Measurements from ENCODE around the gene MARCKSL1. TPM values are rescaled to one million over a fixed set of nuclear protein-coding genes. Genes with fewer than 3 reads are reported as not detected.

MARCKSL1 gene
- total and polyA plus RNA-seq, 2 of the 13 experiments (the other 11 are each of a cell fraction or from before 2014, with no cell fraction given), result 81.9 to 155 TPM

DNA sequence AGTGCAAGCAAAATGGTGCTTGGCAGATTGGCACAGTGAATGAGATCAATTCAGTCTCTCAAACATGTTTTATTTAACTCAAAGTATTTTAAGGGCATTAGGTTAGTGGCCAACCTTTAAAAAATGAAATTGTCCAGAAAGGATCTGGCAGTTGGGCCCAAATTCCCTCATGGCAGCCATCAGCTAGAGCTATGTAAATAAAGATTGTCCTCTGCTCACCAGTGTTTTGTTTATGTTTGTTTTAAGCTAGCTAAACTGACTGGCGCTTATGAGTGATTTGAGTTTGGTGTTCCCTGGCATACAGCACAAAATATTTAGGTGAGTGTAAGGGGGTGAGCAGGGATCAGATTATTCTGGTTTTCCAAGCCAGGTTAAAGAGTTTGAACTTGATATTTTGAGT, 26.1 kb downstream of the MARCKSL1 start (continued):
- no peak for TF ChIP-seq ZNF275 (CRISPR knock-in tag; IDR thresholded peaks at IDR 0.05; ENCODE audit: borderline replicate concordance)
- TF ChIP-seq TEAD3 (CRISPR knock-in tag; optimal IDR thresholded peaks at IDR 0.05; ENCODE audit: borderline replicate concordance), result peak; percentile 34

DNA sequence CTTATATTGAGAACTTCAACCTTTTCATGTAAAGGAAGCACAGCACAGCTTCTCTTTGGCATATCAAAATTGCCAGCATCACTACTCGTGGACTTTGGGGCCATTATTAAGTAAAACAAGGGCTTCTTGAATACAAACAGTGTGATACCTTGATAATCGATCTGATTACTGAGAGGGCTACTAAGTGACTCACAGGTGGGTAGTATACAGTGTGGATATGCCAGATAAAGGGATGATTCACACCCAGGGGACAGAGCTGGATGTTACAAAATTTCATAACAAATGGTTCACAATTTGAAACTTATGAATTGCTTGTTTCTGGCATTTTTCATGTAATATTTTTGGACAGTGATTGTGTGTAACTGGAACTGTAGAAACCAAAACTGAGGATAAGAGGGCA, 28.7 kb downstream of the MARCKSL1 start:
- H3K4me3 ChIP-seq (replicated peaks in 1 of 3; ENCODE audit: insufficient read depth in 1 of 3, low read depth in 2 of 3, low read length in 3 of 3), result no peak overlapping the region
- H3K36me3 ChIP-seq (replicated peaks in 1 of 2; ENCODE audit: control insufficient read depth in 1 of 2, insufficient read depth in 2 of 2, low read length in 2 of 2), result peaks cover 10 to 41% of the 10 kb centered on the region in 2 experiments; a peak in 4 of 5 replicates
- POLR2A ChIA-PET, result interaction anchor here (1.0 to 1.7 kb wide), 5 partner anchors 14 to 56 kb away, joined by 3 to 4 read pairs (median 4); partner anchors contain the start of genes LCK and MARCKSL1
- no peaks in the 10 kb centered on the region for H3K27me3 ChIP-seq (ENCODE audit: control insufficient read depth in 1 of 2, insufficient read depth in 2 of 2, low read length in 2 of 2)
- H3K79me2 ChIP-seq (ENCODE audit: insufficient read depth, low read length), result peaks cover 72% of the 10 kb centered on the region
- no peak overlapping the region for H3K9ac ChIP-seq (ENCODE audit: insufficient read depth, low read depth, low read length)
- ATAC-seq, result no peak
- CTCF ChIA-PET (ENCODE audit: low intra/inter-chr PET ratio, low total read pairs), result no interaction called here
- no peak for DNase-seq (ENCODE audit: low spot score)
- H3K9me3 ChIP-seq (ENCODE audit: low read length), result no peaks in the 10 kb centered on the region
- no peak for FAIRE-seq
- in situ Hi-C loops (cut with HindIII; ENCODE audit: extremely low pct_ligation_motif_present, low pct_unique_long_range_greater_than_20kb), result no loop called here
- peaks cover 72% of the 10 kb centered on the region for H3K4me1 ChIP-seq (ENCODE audit: insufficient read depth, low read length)
- H4K20me1 ChIP-seq (ENCODE audit: insufficient read depth, low read length), result no peaks in the 10 kb centered on the region
- no peak overlapping the region for H2AFZ ChIP-seq (ENCODE audit: low read length)
- WGBS (ENCODE audit: low lambda C conversion rate), result 84% methylated on average over 2 of the region's 2 CpGs
- intact Hi-C loops (cut with micrococcal nuclease; ENCODE audit: unreplicated experiment), result no loop called here
- no peak overlapping the region for H3K27ac ChIP-seq (ENCODE audit: extremely low read length, insufficient read depth, low read length)
- no peak overlapping the region for H3K4me2 ChIP-seq (ENCODE audit: low read depth, low read length)
- BruUV-seq (replicated peaks), result no TSS peak
- TF ChIP-seq, protein P1, sequence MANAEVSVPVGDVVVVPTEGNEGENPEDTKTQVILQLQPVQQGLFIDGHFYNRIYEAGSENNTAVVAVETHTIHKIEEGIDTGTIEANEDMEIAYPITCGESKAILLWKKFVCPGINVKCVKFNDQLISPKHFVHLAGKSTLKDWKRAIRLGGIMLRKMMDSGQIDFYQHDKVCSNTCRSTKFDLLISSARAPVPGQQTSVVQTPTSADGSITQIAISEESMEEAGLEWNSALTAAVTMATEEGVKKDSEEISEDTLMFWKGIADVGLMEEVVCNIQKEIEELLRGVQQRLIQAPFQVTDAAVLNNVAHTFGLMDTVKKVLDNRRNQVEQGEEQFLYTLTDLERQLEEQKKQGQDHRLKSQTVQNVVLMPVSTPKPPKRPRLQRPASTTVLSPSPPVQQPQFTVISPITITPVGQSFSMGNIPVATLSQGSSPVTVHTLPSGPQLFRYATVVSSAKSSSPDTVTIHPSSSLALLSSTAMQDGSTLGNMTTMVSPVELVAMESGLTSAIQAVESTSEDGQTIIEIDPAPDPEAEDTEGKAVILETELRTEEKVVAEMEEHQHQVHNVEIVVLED (CRISPR knock-in tag; IDR thresholded peaks at IDR 0.05; ENCODE audit: borderline replicate concordance), result no peak
- TF ChIP-seq ZNF766 (CRISPR knock-in tag; IDR thresholded peaks at IDR 0.05; ENCODE audit: borderline replicate concordance), result no peak
- no peak for TF ChIP-seq SMARCE1 (IDR thresholded peaks at IDR 0.05; ENCODE audit: borderline replicate concordance)
- TF ChIP-seq SIX1 (CRISPR knock-in tag; IDR thresholded peaks at IDR 0.05; ENCODE audit: borderline replicate concordance), result no peak
- TF ChIP-seq PCBP2 (optimal IDR thresholded peaks at IDR 0.05; ENCODE audit: low read depth, low read length, poor library complexity, severe bottlenecking), result no peak
- TF ChIP-seq ZNF274 (CRISPR knock-in tag; IDR thresholded peaks at IDR 0.05), result no peak
- TF ChIP-seq ZNF441 (CRISPR knock-in tag; IDR thresholded peaks at IDR 0.05; ENCODE audit: borderline replicate concordance), result no peak
- no peak for TF ChIP-seq ZNF296 (CRISPR knock-in tag; conservative IDR thresholded peaks at IDR 0.05)
- no peak for TF ChIP-seq NFYC (CRISPR knock-in tag; IDR thresholded peaks at IDR 0.05)
- TF ChIP-seq LCORL (IDR thresholded peaks at IDR 0.05), result no peak
- no peak for TF ChIP-seq LCORL (CRISPR knock-in tag; IDR thresholded peaks at IDR 0.05)
- no peak for TF ChIP-seq ZNF432 (CRISPR knock-in tag; IDR thresholded peaks at IDR 0.05; ENCODE audit: borderline replicate concordance)
- TF ChIP-seq ZNF704 (CRISPR knock-in tag; IDR thresholded peaks at IDR 0.05; ENCODE audit: borderline replicate concordance), result no peak
- no peak for TF ChIP-seq ZNF788 (CRISPR knock-in tag; IDR thresholded peaks at IDR 0.05; ENCODE audit: borderline replicate concordance)
- TF ChIP-seq, protein P2, sequence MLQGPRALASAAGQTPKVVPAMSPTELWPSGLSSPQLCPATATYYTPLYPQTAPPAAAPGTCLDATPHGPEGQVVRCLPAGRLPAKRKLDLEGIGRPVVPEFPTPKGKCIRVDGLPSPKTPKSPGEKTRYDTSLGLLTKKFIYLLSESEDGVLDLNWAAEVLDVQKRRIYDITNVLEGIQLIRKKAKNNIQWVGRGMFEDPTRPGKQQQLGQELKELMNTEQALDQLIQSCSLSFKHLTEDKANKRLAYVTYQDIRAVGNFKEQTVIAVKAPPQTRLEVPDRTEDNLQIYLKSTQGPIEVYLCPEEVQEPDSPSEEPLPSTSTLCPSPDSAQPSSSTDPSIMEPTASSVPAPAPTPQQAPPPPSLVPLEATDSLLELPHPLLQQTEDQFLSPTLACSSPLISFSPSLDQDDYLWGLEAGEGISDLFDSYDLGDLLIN (CRISPR knock-in tag; IDR thresholded peaks at IDR 0.05; ENCODE audit: borderline replicate concordance), result no peak
- no peak for TF ChIP-seq SNRNP70 (IDR thresholded peaks at IDR 0.05; ENCODE audit: low read depth, low read length)

Measured in HepG2 (cell line).